Thoracic aorta (tissue), 2 donors: ENCODE measurements around the gene IKBKE. TPM values are rescaled to one million over a fixed set of nuclear protein-coding genes. Genes with fewer than 3 reads are reported as not detected.
A peak's percentile ranks its signal among the peaks of the same experiment; 100 is the strongest.

Experiments
- ATAC-seq: fragments of 150-250 bp; one replicate; pipeline ENCODE4 v1.8.0; 2017; ENCODE audit warnings: low read depth; ENCODE audit not compliant: insufficient number of reproducible peaks, low FRiP score
- DNase-seq: peaks from one replicate; pipeline ENCODE4 v3.0.0-alpha.2; 2020; ENCODE audit warnings: low spot score
- H3K27ac ChIP-seq, 2 donors: fragments of 200-600 bp; sonication (generic); 1 replicate in 1 of 2; 2 replicates in 1 of 2; pipeline ENCODE4 v1.5.1; 2016; ENCODE audit warnings: mild to moderate bottlenecking in 2 of 2, moderate library complexity in 2 of 2
- H3K27me3 ChIP-seq: fragments of 200-600 bp; sonication (generic); replicated peaks from 2 replicates; pipeline ENCODE4 v1.6.0; 2016; ENCODE audit warnings: mild to moderate bottlenecking; ENCODE audit not compliant: insufficient read depth
- H3K36me3 ChIP-seq: fragments of 200-600 bp; sonication (generic); one replicate; pipeline ENCODE4 v1.5.1; 2016
- H3K4me1 ChIP-seq, 2 donors: fragments of 200-600 bp; sonication (generic); 1 replicate in 1 of 2; 2 replicates in 1 of 2; pipeline versions ENCODE4 v1.5.1 to v1.6.0; 2016; ENCODE audit warnings: low read depth in 2 of 2, mild to moderate bottlenecking in 1 of 2; ENCODE audit not compliant: control insufficient read depth in 1 of 2
- H3K4me3 ChIP-seq: fragments of 200-600 bp; sonication (generic); 2 replicates; pipeline ENCODE4 v1.5.1; 2016; ENCODE audit warnings: mild to moderate bottlenecking
- H3K9me3 ChIP-seq: fragments of 200-600 bp; sonication (generic); 2 replicates; pipeline ENCODE4 v1.5.1; 2016
- CTCF ChIP-seq: fragments of 200-600 bp; sonication (generic); IDR thresholded peaks from one replicate; pipeline ENCODE4 v1.5.1; 2019; ENCODE audit warnings: antibody characterized with exemption
- total RNA-seq, 2 donors: library from RNA; depleted of rRNA; stranded (reverse); fragments of >200 nt; gene quantifications; one replicate each; pipeline versions ENCODE4 v1.1.0 to v1.2.3, GENCODE V29; 2016

IKBKE gene
- total RNA-seq, 2 donors from 2014 or later = 5.8 to 16.1 TPM

GRCh38 chr1:206504363-206504713 is 34.1 kb downstream of the IKBKE start:
- Histone ChIP-seq H3K27me3 (no peaks in the 10 kb centered on the region), H3K36me3 (no peaks in the 10 kb centered on the region), H3K9me3 (no peaks in the 10 kb centered on the region), H3K27ac (peak overlapping the region in 1 of 2 donors; percentile 92), H3K4me3 (peak overlapping the region; percentile 11), H3K4me1 (peaks cover 43 to 66% of the 10 kb centered on the region in 2 donors)
- ATAC-seq (no peak), DNase-seq (no peak)
- no peak for TF ChIP-seq CTCF

- Histone ChIP-seq H3K4me3 (no peak overlapping the region), H3K4me1 (peaks cover 42 to 67% of the 10 kb centered on the region in 2 donors), H3K36me3 (no peaks in the 10 kb centered on the region), H3K27me3 (no peaks in the 10 kb centered on the region), H3K27ac (no peak overlapping the region), H3K9me3 (no peaks in the 10 kb centered on the region)
- TF ChIP-seq CTCF = peak; percentile 27
- ATAC-seq = no peak
- DNase-seq = no peak
These were observed 35.6 kb downstream of the IKBKE start for GRCh38 chr1:206505702-206506355.

DNA sequence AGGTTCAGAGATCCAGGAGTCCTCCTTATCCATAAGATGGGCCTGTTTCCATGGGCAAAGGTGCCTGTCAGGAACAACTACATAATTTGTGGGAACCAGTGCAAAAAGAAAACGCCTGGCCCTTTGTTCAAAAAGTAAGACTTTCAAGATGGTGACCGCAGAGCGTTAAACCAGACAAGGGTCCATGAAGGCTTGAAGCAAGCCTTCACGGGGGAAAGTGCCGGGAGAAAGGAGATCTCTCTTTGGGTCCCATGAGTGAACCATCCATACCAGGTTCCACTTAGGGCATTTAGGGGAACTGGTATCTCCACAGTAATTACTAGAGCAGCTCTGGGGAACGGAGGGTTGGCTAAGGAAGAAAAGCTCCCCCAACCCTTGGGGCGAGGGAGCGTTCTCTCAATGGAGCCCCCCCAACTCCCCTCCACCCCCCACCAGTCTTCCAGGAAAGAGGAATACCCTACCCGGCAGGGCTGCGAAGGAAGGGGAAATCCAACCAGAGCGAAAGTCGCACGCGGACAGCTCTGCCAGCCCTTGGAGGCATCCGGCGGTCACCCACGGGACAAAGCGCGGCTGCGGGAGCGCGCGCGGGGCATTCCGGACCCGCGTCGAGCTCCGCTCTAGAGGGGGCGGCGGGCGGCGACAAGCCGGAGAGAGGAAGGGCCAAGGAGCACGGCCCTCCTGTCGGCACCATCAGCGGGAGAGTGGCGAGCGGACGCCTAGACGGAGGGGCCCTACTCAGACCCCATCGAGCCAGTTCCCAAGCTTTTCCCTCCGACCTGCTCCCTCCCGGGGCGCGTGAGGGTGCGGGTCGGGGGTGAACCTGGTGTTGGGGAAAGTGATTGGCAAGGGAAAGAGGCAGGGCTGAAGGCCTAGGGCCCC is 36.4 kb downstream of the IKBKE start:
- Histone ChIP-seq H3K4me1 (peaks cover 38 to 61% of the 10 kb centered on the region in 2 donors), H3K36me3 (no peaks in the 10 kb centered on the region), H3K9me3 (no peaks in the 10 kb centered on the region), H3K27ac (peak overlapping the region in 1 of 2 donors; percentile 63), H3K4me3 (peak overlapping the region; percentile 88), H3K27me3 (no peaks in the 10 kb centered on the region)
- TF ChIP-seq CTCF = no peak
- DNase-seq (no peak), ATAC-seq (no peak)

- H3K9me3 ChIP-seq = no peaks in the 10 kb centered on the region
- peak within 1 kb of the TSS; percentile 88 for H3K4me3 ChIP-seq
- H3K36me3 ChIP-seq = no peaks in the 10 kb centered on the region
- no peak for TF ChIP-seq CTCF
- H3K27ac ChIP-seq = peak within 1 kb of the TSS; percentile 40 to 63
- DNase-seq (peak; percentile 49), ATAC-seq (peak; percentile 47)
- no peaks in the 10 kb centered on the region for H3K27me3 ChIP-seq
- H3K4me1 ChIP-seq = peaks cover 29 to 54% of the 10 kb centered on the region in 2 donors
These were observed 37.2 kb downstream of the IKBKE start, which contains the start of gene RASSF5 for GRCh38 chr1:206507284-206508129. TSS of gene RASSF5 (plus strand) at chr1:206507531. CDS start at chr1:206507603, 72 bp downstream.
